CD14-positive monocyte (primary cell): Measurements from ENCODE around the gene FRG2. TPM values are rescaled to one million over a fixed set of nuclear protein-coding genes. Genes with fewer than 3 reads are reported as not detected.

ENCODE experiments used
- DNase-seq, 3 donors: peaks; one replicate each; pipeline ENCODE4 v3.0.0-alpha.2; 2011 to 2022
- H2AFZ ChIP-seq: 2 replicates; pipeline ENCODE4 v1.6.0; 2012; ENCODE audit warnings: mild to moderate bottlenecking, low read depth, low read length, inconsistent platforms; ENCODE audit not compliant: insufficient read depth, poor library complexity, severe bottlenecking
- H3K27ac ChIP-seq, 2 donors: 1 replicate in 1 of 2; 2 replicates in 1 of 2; pipeline ENCODE4 v1.5.1; 2012 to 2013; ENCODE audit warnings: low read length in 2 of 2, control low read depth in 1 of 2, inconsistent platforms in 1 of 2, low read depth in 1 of 2, mild to moderate bottlenecking in 1 of 2
- H3K27me3 ChIP-seq, 2 donors: one replicate each; pipeline versions ENCODE4 v1.6.0 to v1.6.1; 2011 to 2013; ENCODE audit warnings: low read length in 2 of 2; ENCODE audit not compliant: control insufficient read depth in 2 of 2, insufficient read depth in 2 of 2
- H3K36me3 ChIP-seq, 2 donors: replicated peaks in 1 of 2; 1 replicate in 1 of 2; 2 replicates in 1 of 2; pipeline versions ENCODE4 v1.5.1 to v1.6.1; 2012 to 2013; ENCODE audit warnings: low read length in 2 of 2, control low read depth in 1 of 2, inconsistent platforms in 1 of 2, mild to moderate bottlenecking in 1 of 2; ENCODE audit not compliant: insufficient read depth in 2 of 2, control insufficient read depth in 1 of 2
- H3K4me1 ChIP-seq, 2 donors: 1 replicate in 1 of 2; 2 replicates in 1 of 2; pipeline versions ENCODE4 v1.5.1 to v1.6.1; 2012 to 2013; ENCODE audit warnings: low read length in 2 of 2, control low read depth in 1 of 2, inconsistent platforms in 1 of 2, mild to moderate bottlenecking in 1 of 2, moderate library complexity in 1 of 2; ENCODE audit not compliant: insufficient read depth in 2 of 2, control insufficient read depth in 1 of 2
- H3K4me2 ChIP-seq: replicated peaks from 2 replicates; pipeline ENCODE3; 2012; ENCODE audit warnings: low read length, moderate library complexity, mild to moderate bottlenecking; ENCODE audit not compliant: poor library complexity, severe bottlenecking; ENCODE audit errors: extremely low read depth
- H3K4me3 ChIP-seq, 3 experiments: fragments of 200-600 bp in 1 of 3; sonication (generic) in 1 of 3; replicated peaks in 1 of 3; 1 replicate in 2 of 3; 2 replicates in 1 of 3; pipeline ENCODE4 v1.5.1; 2011 to 2013; ENCODE audit warnings: low read length in 3 of 3, mild to moderate bottlenecking in 3 of 3, control low read depth in 2 of 3, low read depth in 2 of 3, inconsistent platforms in 1 of 3, moderate library complexity in 1 of 3
- H3K79me2 ChIP-seq: 2 replicates; pipeline ENCODE4 v1.6.0; 2012; ENCODE audit warnings: mild to moderate bottlenecking, control low read depth, inconsistent platforms, low read length, moderate library complexity; ENCODE audit not compliant: insufficient read depth
- H3K9ac ChIP-seq: 2 replicates; pipeline ENCODE4 v1.6.0; 2017; ENCODE audit warnings: low read length, mild to moderate bottlenecking; ENCODE audit not compliant: insufficient read depth, poor library complexity, severe bottlenecking
- H3K9me3 ChIP-seq, 2 donors: replicated peaks in 1 of 2; 1 replicate in 1 of 2; 2 replicates in 1 of 2; pipeline versions ENCODE4 v1.5.1 to v1.6.1; 2012 to 2013; ENCODE audit warnings: low read length in 2 of 2, control low read depth in 1 of 2; ENCODE audit not compliant: control insufficient read depth in 1 of 2, insufficient read depth in 1 of 2
- H4K20me1 ChIP-seq: 2 replicates; pipeline ENCODE4 v1.6.0; 2012; ENCODE audit warnings: mild to moderate bottlenecking, low read length, control low read depth, moderate library complexity; ENCODE audit not compliant: insufficient read depth
- H3K27ac Mint-ChIP-seq, 7 donors: one replicate each; pipeline ENCODE4 v1.8.0; 2020; ENCODE audit warnings: mild to moderate bottlenecking in 7 of 7, mixed read lengths in 7 of 7, moderate library complexity in 6 of 7, inconsistent platforms in 2 of 7
- H3K27me3 Mint-ChIP-seq, 3 donors: one replicate each; pipeline ENCODE4 v1.8.0; 2021 to 2022; ENCODE audit warnings: low read depth in 3 of 3, mild to moderate bottlenecking in 3 of 3, mixed read lengths in 3 of 3, moderate library complexity in 3 of 3, inconsistent platforms in 1 of 3
- H3K36me3 Mint-ChIP-seq, 2 donors: one replicate each; pipeline ENCODE4 v1.8.0; 2020; ENCODE audit warnings: mixed read lengths in 2 of 2, inconsistent platforms in 1 of 2, mild to moderate bottlenecking in 1 of 2
- H3K4me1 Mint-ChIP-seq: one replicate; pipeline ENCODE4 v1.8.0; 2020; ENCODE audit warnings: mild to moderate bottlenecking, mixed read lengths
- H3K4me3 Mint-ChIP-seq, 2 donors: one replicate each; pipeline ENCODE4 v1.8.0; 2020; ENCODE audit warnings: mild to moderate bottlenecking in 2 of 2, mixed read lengths in 2 of 2, moderate library complexity in 1 of 2
- H3K9me3 Mint-ChIP-seq, 7 donors: one replicate each; pipeline ENCODE4 v1.8.0; 2020 to 2022; ENCODE audit warnings: mixed read lengths in 7 of 7, mild to moderate bottlenecking in 6 of 7, moderate library complexity in 6 of 7, inconsistent platforms in 2 of 7
- WGBS: methylation state at CpG from one replicate; pipeline ENCODE4 v1.1.5; 2013; ENCODE audit warnings: missing lambda C conversion rate; ENCODE audit not compliant: insufficient coverage; 5-methylcytosine and 5-hydroxymethylcytosine counted together
- intact Hi-C, 2 donors: fragments of 100-400 bp; cut with micrococcal nuclease; formaldehyde crosslinking; loops; one replicate each; pipeline versions ENCODE4 v1.15.0 to v1.15.1; 2023
- polyA plus RNA-seq, 3 donors: library from polyadenylated mRNA; depleted of rRNA in 1 of 3; unstranded in 2 of 3; stranded (reverse) in 1 of 3; fragments of 300-500 nt in 2 of 3; fragments of >200 nt in 1 of 3; fragmentation: Illumina TruSeq in 2 of 3; gene quantifications; 1 replicate in 2 of 3; 2 replicates in 1 of 3; pipeline ENCODE4 v1.2.3, GENCODE V29; 2012 to 2021
- small RNA-seq: library from RNA; depleted of rRNA; stranded (forward); fragments of <200 nt; gene quantifications from one replicate; pipeline ENCODE3, GENCODE V24; 2012; ENCODE audit warnings: low read depth; ENCODE audit not compliant: insufficient read length
- TF ChIP-seq, protein P1 (sequence below): fragments of 200-600 bp; IDR thresholded peaks from one replicate; pipeline ENCODE4 v1.8.0; 2022; ENCODE audit warnings: antibody characterized with exemption, mild to moderate bottlenecking

Gene FRG2
- polyA plus RNA-seq, 3 donors, result not detected

DNA sequence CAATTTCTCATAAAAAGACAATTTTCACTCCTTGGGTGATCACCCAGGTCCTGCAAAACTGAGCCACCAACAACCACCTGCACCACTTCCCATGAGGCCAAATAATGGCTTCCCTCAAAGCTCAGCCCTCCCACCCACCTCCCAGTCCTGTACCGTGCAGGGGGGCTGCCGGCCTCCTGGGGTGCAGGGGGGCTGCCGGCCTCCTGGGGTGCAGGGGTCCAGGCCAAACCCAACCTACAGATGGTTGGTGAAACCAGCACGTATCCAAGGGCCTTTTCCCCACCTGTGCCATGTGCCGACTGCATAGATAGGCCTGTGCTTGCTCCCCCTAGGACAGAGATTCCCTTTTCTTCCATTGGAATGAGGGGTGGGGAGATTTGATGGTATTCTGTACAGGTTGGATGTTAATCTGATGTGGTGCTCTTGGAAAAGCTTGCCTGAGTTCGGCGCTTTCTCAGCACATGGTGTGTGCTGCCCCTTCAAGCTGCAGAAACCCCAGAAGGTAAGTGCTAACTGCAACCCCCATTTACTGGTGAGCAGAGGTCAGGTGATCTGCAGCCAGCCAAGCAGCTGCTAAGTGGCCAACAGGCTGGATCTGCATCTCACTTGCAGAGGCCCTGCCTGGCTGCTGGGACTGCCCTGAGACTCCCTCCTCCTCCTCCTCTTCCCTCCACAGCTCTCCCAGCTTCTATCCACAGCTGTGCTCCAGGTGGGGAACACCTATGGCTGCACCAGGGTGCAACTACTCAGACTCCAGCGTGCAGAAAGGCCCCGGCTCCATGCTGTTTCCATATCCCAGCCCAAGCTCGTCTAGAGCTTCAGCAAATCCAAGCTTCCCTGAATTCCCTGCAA is 47.6 kb downstream of the FRG2 start:
- no peaks in the 10 kb centered on the region for H3K9me3 ChIP-seq
- no peak overlapping the region for H3K27ac ChIP-seq
- H3K4me3 ChIP-seq, result no peak overlapping the region
- Mint-ChIP-seq H3K4me3 (no peak overlapping the region), H3K9me3 (peaks cover 0 to 8% (median 4%) of the 10 kb centered on the region in 7 donors), H3K27ac (no peak overlapping the region), H3K4me1 (no peaks in the 10 kb centered on the region), H3K27me3 (peaks cover 4 to 15% (median 8%) of the 10 kb centered on the region in 3 donors), H3K36me3 (no peaks in the 10 kb centered on the region)
- no peak for DNase-seq
- no peaks in the 10 kb centered on the region for H3K27me3 ChIP-seq
- H4K20me1 ChIP-seq, result no peaks in the 10 kb centered on the region
- H3K9ac ChIP-seq, result no peak overlapping the region
- TF ChIP-seq, protein P1, sequence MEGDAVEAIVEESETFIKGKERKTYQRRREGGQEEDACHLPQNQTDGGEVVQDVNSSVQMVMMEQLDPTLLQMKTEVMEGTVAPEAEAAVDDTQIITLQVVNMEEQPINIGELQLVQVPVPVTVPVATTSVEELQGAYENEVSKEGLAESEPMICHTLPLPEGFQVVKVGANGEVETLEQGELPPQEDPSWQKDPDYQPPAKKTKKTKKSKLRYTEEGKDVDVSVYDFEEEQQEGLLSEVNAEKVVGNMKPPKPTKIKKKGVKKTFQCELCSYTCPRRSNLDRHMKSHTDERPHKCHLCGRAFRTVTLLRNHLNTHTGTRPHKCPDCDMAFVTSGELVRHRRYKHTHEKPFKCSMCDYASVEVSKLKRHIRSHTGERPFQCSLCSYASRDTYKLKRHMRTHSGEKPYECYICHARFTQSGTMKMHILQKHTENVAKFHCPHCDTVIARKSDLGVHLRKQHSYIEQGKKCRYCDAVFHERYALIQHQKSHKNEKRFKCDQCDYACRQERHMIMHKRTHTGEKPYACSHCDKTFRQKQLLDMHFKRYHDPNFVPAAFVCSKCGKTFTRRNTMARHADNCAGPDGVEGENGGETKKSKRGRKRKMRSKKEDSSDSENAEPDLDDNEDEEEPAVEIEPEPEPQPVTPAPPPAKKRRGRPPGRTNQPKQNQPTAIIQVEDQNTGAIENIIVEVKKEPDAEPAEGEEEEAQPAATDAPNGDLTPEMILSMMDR, result no peak
- intact Hi-C loops, result no loop called here
- H3K4me1 ChIP-seq, result no peaks in the 10 kb centered on the region
- no peak overlapping the region for H2AFZ ChIP-seq
- no peaks in the 10 kb centered on the region for H3K79me2 ChIP-seq
- H3K36me3 ChIP-seq, result no peaks in the 10 kb centered on the region
- 72% methylated on average over 8 of the region's 10 CpGs for WGBS
- no peak overlapping the region for H3K4me2 ChIP-seq

Small RNA genes within 50 kb of the gene (small RNA-seq; reads per million reads assigned to genes)
- gene RNA5SP174 (not detected), gene RNA5SP175 (2.4 reads per million, percentile 7 among the genes with 10 or more reads in this experiment)

Other genes with a start within 250 kb of the FRG2 start
- gene FRG1, start 86.4 kb downstream of the FRG2 start, polyA plus RNA-seq, result 10 to 100 TPM; 26.0 to 46.0 (median 45.8) TPM
- gene DBET, start 37.2 kb upstream of the FRG2 start, polyA plus RNA-seq, result not detected
- gene DUX4, start 146.5 kb upstream of the FRG2 start, polyA plus RNA-seq, result not detected